H9 (cell line): Measurements from ENCODE around the gene HYAL3. TPM values are rescaled to one million over a fixed set of nuclear protein-coding genes. Genes with fewer than 3 reads are reported as not detected.

Source experiments
- DNase-seq: peaks from one replicate; pipeline ENCODE4 v3.0.0-alpha.2; 2017
- H2AFZ ChIP-seq: one replicate; pipeline ENCODE4 v1.6.1; 2013; ENCODE audit warnings: mild to moderate bottlenecking, low read length, control low read depth, moderate library complexity
- H2AK5ac ChIP-seq: 2 replicates; pipeline ENCODE4 v1.6.1; 2013; ENCODE audit warnings: low read length, control low read depth, mixed read lengths; ENCODE audit not compliant: insufficient read length
- H2BK120ac ChIP-seq: one replicate; pipeline ENCODE4 v1.6.1; 2013; ENCODE audit warnings: low read depth, mild to moderate bottlenecking, low read length, control low read depth, inconsistent platforms; ENCODE audit not compliant: poor library complexity, severe bottlenecking
- H2BK12ac ChIP-seq: 2 replicates; pipeline ENCODE4 v1.6.1; 2013; ENCODE audit warnings: low read length, control low read depth, mixed read lengths, low read depth; ENCODE audit not compliant: insufficient read length
- H2BK15ac ChIP-seq: 2 replicates; pipeline ENCODE4 v1.6.1; 2013; ENCODE audit warnings: low read depth, low read length, control low read depth
- H2BK20ac ChIP-seq: one replicate; pipeline ENCODE4 v1.6.1; 2013; ENCODE audit warnings: low read depth, mild to moderate bottlenecking, low read length, control low read depth, inconsistent platforms; ENCODE audit not compliant: poor library complexity, severe bottlenecking
- H2BK5ac ChIP-seq: 2 replicates; pipeline ENCODE4 v1.6.1; 2013; ENCODE audit warnings: low read length, control low read depth, mixed read lengths; ENCODE audit not compliant: insufficient read length
- H3K14ac ChIP-seq: 2 replicates; pipeline ENCODE4 v1.6.1; 2013; ENCODE audit warnings: low read length, control low read depth; ENCODE audit not compliant: insufficient read depth
- H3K18ac ChIP-seq: 2 replicates; pipeline ENCODE4 v1.6.1; 2013; ENCODE audit warnings: low read depth, mild to moderate bottlenecking, mixed read lengths, low read length, control low read depth; ENCODE audit not compliant: insufficient read length
- H3K23ac ChIP-seq: 2 replicates; pipeline ENCODE4 v1.6.1; 2013; ENCODE audit warnings: low read length, control low read depth, mixed read lengths, low read depth; ENCODE audit not compliant: insufficient read length
- H3K23me2 ChIP-seq: 2 replicates; pipeline ENCODE4 v1.6.1; 2013; ENCODE audit warnings: low read depth, mild to moderate bottlenecking, mixed read lengths, low read length, control low read depth; ENCODE audit not compliant: insufficient read length, poor library complexity, severe bottlenecking
- H3K27ac ChIP-seq: 2 replicates; pipeline ENCODE4 v1.5.1; 2013; ENCODE audit warnings: low read length, control low read depth, mixed read lengths, low read depth; ENCODE audit not compliant: insufficient read length
- H3K27me3 ChIP-seq: 2 replicates; pipeline ENCODE4 v1.6.1; 2013; ENCODE audit warnings: low read length, control low read depth, inconsistent platforms; ENCODE audit not compliant: insufficient read depth
- H3K4ac ChIP-seq: 2 replicates; pipeline ENCODE4 v1.6.1; 2013; ENCODE audit warnings: low read depth, mild to moderate bottlenecking, control low read depth, inconsistent platforms, low read length, moderate library complexity
- H3K4me1 ChIP-seq: 2 replicates; pipeline ENCODE4 v1.6.1; 2013; ENCODE audit warnings: low read length, control low read depth, inconsistent platforms; ENCODE audit not compliant: insufficient read depth
- H3K4me2 ChIP-seq: 2 replicates; pipeline ENCODE4 v1.6.1; 2013; ENCODE audit warnings: low read length, control low read depth, mixed read lengths; ENCODE audit not compliant: insufficient read length, insufficient read depth
- H3K56ac ChIP-seq: 2 replicates; pipeline ENCODE4 v1.6.1; 2013; ENCODE audit warnings: low read depth, mild to moderate bottlenecking, mixed read lengths, low read length, control low read depth; ENCODE audit not compliant: insufficient read length
- H3K79me1 ChIP-seq: 2 replicates; pipeline ENCODE4 v1.6.1; 2013; ENCODE audit warnings: low read depth, mild to moderate bottlenecking, moderate library complexity, low read length, control low read depth, inconsistent platforms; ENCODE audit not compliant: insufficient read depth, poor library complexity, severe bottlenecking
- H3K79me2 ChIP-seq: 2 replicates; pipeline ENCODE4 v1.6.1; 2013; ENCODE audit warnings: low read length, control low read depth, inconsistent platforms; ENCODE audit not compliant: insufficient read depth
- H3K9ac ChIP-seq: 2 replicates; pipeline ENCODE4 v1.6.1; 2013; ENCODE audit warnings: low read length, control low read depth, mixed read lengths; ENCODE audit not compliant: insufficient read length; ENCODE audit errors: extremely low read depth
- H3K9me3 ChIP-seq: one replicate; pipeline ENCODE4 v1.6.1; 2013; ENCODE audit warnings: low read depth, low read length, inconsistent platforms; ENCODE audit not compliant: control insufficient read depth
- H3T11ph ChIP-seq: one replicate; pipeline ENCODE4 v1.6.1; 2013; ENCODE audit warnings: mild to moderate bottlenecking, low read length, control low read depth, inconsistent platforms
- H4K20me1 ChIP-seq: one replicate; pipeline ENCODE4 v1.6.1; 2013; ENCODE audit not compliant: control insufficient read depth, insufficient read length, insufficient read depth
- H4K5ac ChIP-seq: 2 replicates; pipeline ENCODE4 v1.6.1; 2013; ENCODE audit warnings: low read depth, mild to moderate bottlenecking, mixed read lengths, low read length, control low read depth; ENCODE audit not compliant: insufficient read length
- H4K8ac ChIP-seq: replicated peaks from 2 replicates; pipeline ENCODE4 v1.6.1; 2013; ENCODE audit warnings: low read length, control low read depth, mixed read lengths, low read depth; ENCODE audit not compliant: insufficient read length
- H4K91ac ChIP-seq: 2 replicates; pipeline ENCODE4 v1.6.1; 2013; ENCODE audit warnings: low read depth, mild to moderate bottlenecking, moderate library complexity, mixed read lengths, low read length, control low read depth; ENCODE audit not compliant: insufficient read length
- H3K27ac Mint-ChIP-seq, 3 experiments: 2 replicates in 2 of 3; 3 replicates in 1 of 3; pipeline ENCODE4 v1.8.0; 2020 to 2021; ENCODE audit warnings: mixed read lengths in 3 of 3, mild to moderate bottlenecking in 1 of 3, moderate library complexity in 1 of 3
- H3K27me3 Mint-ChIP-seq: 2 replicates; pipeline ENCODE4 v1.8.0; 2021; ENCODE audit warnings: low read depth, mild to moderate bottlenecking, moderate library complexity, mixed read lengths
- H3K36me3 Mint-ChIP-seq, 3 experiments: 2 replicates in 2 of 3; 3 replicates in 1 of 3; pipeline ENCODE4 v1.8.0; 2020 to 2021; ENCODE audit warnings: low read depth in 3 of 3, mixed read lengths in 3 of 3; ENCODE audit not compliant: insufficient read depth in 1 of 3
- H3K4me1 Mint-ChIP-seq, 2 experiments: 2 replicates each; pipeline ENCODE4 v1.8.0; 2020; ENCODE audit warnings: mixed read lengths in 2 of 2
- H3K4me3 Mint-ChIP-seq, 2 experiments: 2 replicates in 1 of 2; 3 replicates in 1 of 2; pipeline ENCODE4 v1.8.0; 2020 to 2021; ENCODE audit warnings: mild to moderate bottlenecking in 2 of 2, mixed read lengths in 2 of 2, moderate library complexity in 1 of 2
- H3K9me3 Mint-ChIP-seq, 2 experiments: 2 replicates in 1 of 2; 3 replicates in 1 of 2; pipeline ENCODE4 v1.8.0; 2020; ENCODE audit warnings: mild to moderate bottlenecking in 2 of 2, mixed read lengths in 2 of 2, moderate library complexity in 1 of 2
- WGBS: extraction: QIAGEN DNeasy Blood & Tissue Kit; methylation state at CpG from one replicate; pipeline ENCODE4 v1.1.7; 2013; ENCODE audit warnings: missing lambda C conversion rate, low lambda C conversion rate, mixed read lengths; ENCODE audit not compliant: insufficient read length; ENCODE audit errors: extremely low coverage; 5-methylcytosine and 5-hydroxymethylcytosine counted together
- total RNA-seq: library from RNA; stranded (reverse); gene quantifications from 2 replicates; pipeline ENCODE4 v1.2.1, GENCODE V29; 2021
- TF ChIP-seq, protein P1 (sequence below): fragments of 200-600 bp; sonication (generic); conservative IDR thresholded peaks from 3 replicates; pipeline ENCODE4 v1.8.0; 2021; ENCODE audit warnings: antibody characterized with exemption, mild to moderate bottlenecking

Gene HYAL3
- total RNA-seq, 1 experiment from 2014 or later: 3.1 TPM

DNA sequence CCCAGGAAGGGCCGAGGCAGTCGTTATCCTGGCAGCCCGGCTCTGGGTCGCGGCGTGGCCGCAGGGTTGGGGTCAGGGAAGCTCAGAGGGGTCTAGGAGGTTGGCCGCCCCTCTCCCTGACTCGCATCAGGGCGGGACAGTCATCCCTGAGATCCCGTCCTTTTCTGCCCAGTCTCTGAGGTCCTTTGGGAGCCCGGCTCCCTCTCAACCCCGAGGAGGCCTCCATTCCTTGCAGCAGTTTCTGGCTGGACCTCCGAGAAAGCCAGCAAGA is 22.8 kb upstream of the HYAL3 start:
- peak overlapping the region in 1 of 3 experiments; percentile 95; a peak in 3 of 7 replicates for H3K27ac Mint-ChIP-seq
- H3K9me3 ChIP-seq: no peaks in the 10 kb centered on the region
- H3K4me3 Mint-ChIP-seq: peak overlapping the region; percentile 85 to 90
- H3K23me2 ChIP-seq: peaks cover 15% of the 10 kb centered on the region
- H3K23ac ChIP-seq: no peak overlapping the region
- WGBS: no CpG with 5 or more reads among the region's 14 CpGs
- no peak overlapping the region for H3K27ac ChIP-seq
- H3K27me3 ChIP-seq: no peaks in the 10 kb centered on the region
- no peak for DNase-seq
- H3K4me1 ChIP-seq: peaks cover 6% of the 10 kb centered on the region; the same call in 1 of the 2 replicates
- H3K9ac ChIP-seq: peak overlapping the region; percentile 21
- H4K5ac ChIP-seq: no peak overlapping the region
- no peaks in the 10 kb centered on the region for H3K79me1 ChIP-seq
- H3K27me3 Mint-ChIP-seq: no peaks in the 10 kb centered on the region
- peaks cover 23 to 46% of the 10 kb centered on the region in 2 experiments for H3K4me1 Mint-ChIP-seq
- no peak overlapping the region for H2AK5ac ChIP-seq
- H3K9me3 Mint-ChIP-seq: no peaks in the 10 kb centered on the region
- H4K20me1 ChIP-seq: no peaks in the 10 kb centered on the region
- no peak overlapping the region for H2BK15ac ChIP-seq
- H3K4me2 ChIP-seq: peak overlapping the region; percentile 37
- no peak overlapping the region for H2AFZ ChIP-seq
- H3K14ac ChIP-seq: peak overlapping the region; percentile 36; the same call in 1 of the 2 replicates
- no peak overlapping the region for H3K56ac ChIP-seq
- H2BK12ac ChIP-seq: no peak overlapping the region
- no peak overlapping the region for H2BK120ac ChIP-seq
- H4K8ac ChIP-seq: no peak overlapping the region
- no peak overlapping the region for H4K91ac ChIP-seq
- peak overlapping the region; percentile 41 for H3K18ac ChIP-seq
- no peak overlapping the region for H2BK5ac ChIP-seq
- H3K4ac ChIP-seq: no peak overlapping the region
- no peak overlapping the region for H2BK20ac ChIP-seq
- TF ChIP-seq, protein P1, sequence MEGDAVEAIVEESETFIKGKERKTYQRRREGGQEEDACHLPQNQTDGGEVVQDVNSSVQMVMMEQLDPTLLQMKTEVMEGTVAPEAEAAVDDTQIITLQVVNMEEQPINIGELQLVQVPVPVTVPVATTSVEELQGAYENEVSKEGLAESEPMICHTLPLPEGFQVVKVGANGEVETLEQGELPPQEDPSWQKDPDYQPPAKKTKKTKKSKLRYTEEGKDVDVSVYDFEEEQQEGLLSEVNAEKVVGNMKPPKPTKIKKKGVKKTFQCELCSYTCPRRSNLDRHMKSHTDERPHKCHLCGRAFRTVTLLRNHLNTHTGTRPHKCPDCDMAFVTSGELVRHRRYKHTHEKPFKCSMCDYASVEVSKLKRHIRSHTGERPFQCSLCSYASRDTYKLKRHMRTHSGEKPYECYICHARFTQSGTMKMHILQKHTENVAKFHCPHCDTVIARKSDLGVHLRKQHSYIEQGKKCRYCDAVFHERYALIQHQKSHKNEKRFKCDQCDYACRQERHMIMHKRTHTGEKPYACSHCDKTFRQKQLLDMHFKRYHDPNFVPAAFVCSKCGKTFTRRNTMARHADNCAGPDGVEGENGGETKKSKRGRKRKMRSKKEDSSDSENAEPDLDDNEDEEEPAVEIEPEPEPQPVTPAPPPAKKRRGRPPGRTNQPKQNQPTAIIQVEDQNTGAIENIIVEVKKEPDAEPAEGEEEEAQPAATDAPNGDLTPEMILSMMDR: no peak; the same call in 2 of the 3 replicates
- H3T11ph ChIP-seq: no peak overlapping the region
- H3K36me3 Mint-ChIP-seq: peaks cover 32 to 53% (median 42%) of the 10 kb centered on the region in 3 experiments
- peaks cover 5% of the 10 kb centered on the region; the same call in 1 of the 2 replicates for H3K79me2 ChIP-seq
